K562 (cell line): Measurements from ENCODE around the gene ZSCAN22. TPM values are rescaled to one million over a fixed set of nuclear protein-coding genes. Genes with fewer than 3 reads are reported as not detected.
A peak's percentile ranks its signal among the peaks of the same experiment; 100 is the strongest.

Source experiments
- CBX5 ChIP-seq: IDR thresholded peaks from 2 replicates; pipeline ENCODE4 v1.6.1; 2014; ENCODE audit warnings: low read depth, borderline replicate concordance
- CCNT2 ChIP-seq: IDR thresholded peaks from 2 replicates; pipeline ENCODE4 v1.6.1; 2011; ENCODE audit warnings: borderline replicate concordance, low read depth, mild to moderate bottlenecking, moderate library complexity, mixed read lengths, low read length; ENCODE audit not compliant: insufficient read length; ENCODE audit errors: extremely low read depth
- KDM5B ChIP-seq: fragments of 200-600 bp; sonication (generic); IDR thresholded peaks from 2 replicates; pipeline ENCODE4 v1.6.1; 2012; ENCODE audit warnings: low read depth, mild to moderate bottlenecking, moderate library complexity, low read length, control low read depth, inconsistent platforms; ENCODE audit not compliant: insufficient replicate concordance
- MAZ ChIP-seq, 2 experiments: fragments of 450-650 bp in 1 of 2; sonication (generic) in 1 of 2; formaldehyde crosslinking; IDR thresholded peaks in 1 of 2; conservative IDR thresholded peaks in 1 of 2; 2 replicates each; pipeline versions ENCODE4 v1.4.0 to v1.5.0; 2020; ENCODE audit warnings: mild to moderate bottlenecking in 1 of 2, missing genetic modification reagents in 1 of 2
- MTA1 ChIP-seq: fragments of 450-650 bp; IDR thresholded peaks from 2 replicates; pipeline ENCODE4 v1.6.1; 2017; ENCODE audit warnings: borderline replicate concordance
- NELFE ChIP-seq: IDR thresholded peaks from 2 replicates; pipeline ENCODE4 v1.6.1; 2011; ENCODE audit warnings: mild to moderate bottlenecking; ENCODE audit not compliant: insufficient read depth, insufficient read length
- PATZ1 ChIP-seq: fragments of 250-450 bp; sonication (Bioruptor Pico); IDR thresholded peaks from 2 replicates; pipeline ENCODE4 v1.5.0; 2020; ENCODE audit warnings: mild to moderate bottlenecking, borderline replicate concordance
- RHOXF2B ChIP-seq: fragments of 250-450 bp; sonication (Bioruptor Pico); conservative IDR thresholded peaks from 2 replicates; pipeline ENCODE4 v1.5.1; 2021
- RREB1 ChIP-seq: fragments of 250-450 bp; sonication (Bioruptor Pico); IDR thresholded peaks from 2 replicates; pipeline ENCODE4 v1.4.0; 2020
- SMARCC2 ChIP-seq: fragments of 450-650 bp; IDR thresholded peaks from 2 replicates; pipeline ENCODE4 v1.6.1; 2017; ENCODE audit warnings: antibody characterized with exemption, moderate library complexity, mild to moderate bottlenecking, low read depth
- VEZF1 ChIP-seq: fragments of 200-800 bp; sonication (Bioruptor generic); IDR thresholded peaks from 2 replicates; pipeline ENCODE4 v1.6.1; 2017; ENCODE audit warnings: missing genetic modification characterization, missing compliant biosample characterization
- ZNF217 ChIP-seq: sonication (generic); formaldehyde crosslinking; IDR thresholded peaks from 2 replicates; pipeline ENCODE4 v1.8.0; 2022; ENCODE audit warnings: mild to moderate bottlenecking, missing genetic modification reagents
- ZNF311 ChIP-seq: fragments of 250-450 bp; sonication (Bioruptor Pico); IDR thresholded peaks from 2 replicates; pipeline ENCODE4 v1.4.0; 2020; ENCODE audit warnings: mild to moderate bottlenecking, moderate library complexity
- ZNF507 ChIP-seq: conservative IDR thresholded peaks from 2 replicates; pipeline ENCODE4 v1.6.1; 2017; ENCODE audit warnings: missing genetic modification characterization, missing compliant biosample characterization
- ZNF695 ChIP-seq: fragments of 450-650 bp; formaldehyde crosslinking; IDR thresholded peaks from 2 replicates; pipeline ENCODE4 v1.4.0; 2020; ENCODE audit warnings: mild to moderate bottlenecking, moderate library complexity
- polyA plus RNA-seq, 8 experiments: library from polyadenylated mRNA; depleted of rRNA in 4 of 8; stranded (reverse) in 5 of 8; unstranded in 3 of 8; fragments of >200 nt; fragmentation: Nextera tagmentation in 2 of 8; fragmentation: Illumina TruSeq in 1 of 8; extraction: Ambion mirVana in 2 of 8; extraction: Trizol in 1 of 8; gene quantifications; 2 replicates each; pipeline versions ENCODE4 v1.2.1 to v1.2.3, GENCODE V29; 2011 to 2014; ENCODE audit warnings: inconsistent platforms in 1 of 8, missing spikeins in 1 of 8
- total RNA-seq, 7 experiments: library from RNA; depleted of rRNA in 6 of 7; stranded (reverse); fragments of >200 nt in 6 of 7; fragmentation: Illumina TruSeq in 2 of 7; extraction: Trizol in 2 of 7; gene quantifications; 2 replicates each; pipeline versions ENCODE4 v1.2.1 to v1.2.3, GENCODE V29; 2011 to 2021; ENCODE audit warnings: low replicate concordance in 1 of 7
- TF ChIP-seq, protein P1 (sequence below): fragments of 250-450 bp; sonication (Bioruptor Pico); IDR thresholded peaks from 2 replicates; pipeline ENCODE4 v1.4.0; 2020; ENCODE audit warnings: mild to moderate bottlenecking

ZSCAN22 gene
- total and polyA plus RNA-seq, 9 of the 15 experiments (the other 6 are each of a cell fraction or from before 2014, with no cell fraction given), result 0.98 to 5.3 (median 3.0) TPM

DNA sequence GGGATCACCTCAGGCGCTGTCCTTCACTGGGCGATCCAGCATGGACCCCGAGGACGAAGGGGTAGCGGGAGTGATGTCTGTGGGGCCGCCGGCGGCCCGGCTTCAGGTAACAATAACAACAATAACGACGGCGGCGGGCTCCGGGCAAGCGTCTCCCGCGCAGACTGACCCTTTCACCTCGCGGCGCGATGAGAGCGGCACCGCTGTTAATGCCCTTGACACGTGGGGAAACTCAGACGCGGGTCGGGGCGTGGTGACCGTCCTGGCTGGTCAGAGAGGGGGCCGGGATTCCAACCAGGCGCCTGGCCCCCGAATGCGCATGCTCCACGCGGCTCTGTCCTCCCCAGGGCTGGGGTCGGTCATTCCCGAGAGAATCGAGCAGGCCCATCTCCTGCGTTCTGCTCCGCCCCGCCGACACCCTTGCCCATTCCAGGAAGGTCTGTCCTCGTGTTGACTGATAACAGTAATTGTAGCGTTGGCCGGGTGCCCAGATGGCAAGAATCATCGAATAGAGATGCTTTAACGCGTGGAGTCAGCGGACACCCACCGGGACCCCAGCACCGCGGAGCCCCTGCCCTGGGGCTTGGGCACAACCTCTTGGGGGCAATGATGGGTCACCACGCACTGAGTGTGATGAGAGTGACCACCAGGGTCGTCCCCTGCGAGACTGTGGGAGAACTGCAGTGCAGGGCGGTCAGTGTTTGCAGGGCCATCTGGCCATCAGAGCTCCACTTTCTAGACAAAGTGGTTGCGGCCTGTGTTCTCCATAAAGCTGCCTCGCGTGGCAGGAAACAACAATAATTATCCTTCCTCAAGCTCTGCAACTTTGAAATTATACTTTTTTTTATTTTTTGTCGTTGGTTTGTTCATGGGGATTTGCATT lies 47.5 kb upstream of the ZSCAN22 start (continued):
- TF ChIP-seq, protein P1, sequence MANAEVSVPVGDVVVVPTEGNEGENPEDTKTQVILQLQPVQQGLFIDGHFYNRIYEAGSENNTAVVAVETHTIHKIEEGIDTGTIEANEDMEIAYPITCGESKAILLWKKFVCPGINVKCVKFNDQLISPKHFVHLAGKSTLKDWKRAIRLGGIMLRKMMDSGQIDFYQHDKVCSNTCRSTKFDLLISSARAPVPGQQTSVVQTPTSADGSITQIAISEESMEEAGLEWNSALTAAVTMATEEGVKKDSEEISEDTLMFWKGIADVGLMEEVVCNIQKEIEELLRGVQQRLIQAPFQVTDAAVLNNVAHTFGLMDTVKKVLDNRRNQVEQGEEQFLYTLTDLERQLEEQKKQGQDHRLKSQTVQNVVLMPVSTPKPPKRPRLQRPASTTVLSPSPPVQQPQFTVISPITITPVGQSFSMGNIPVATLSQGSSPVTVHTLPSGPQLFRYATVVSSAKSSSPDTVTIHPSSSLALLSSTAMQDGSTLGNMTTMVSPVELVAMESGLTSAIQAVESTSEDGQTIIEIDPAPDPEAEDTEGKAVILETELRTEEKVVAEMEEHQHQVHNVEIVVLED (CRISPR knock-in tag), result no peak
- no peak for TF ChIP-seq CBX5
- no peak for TF ChIP-seq SMARCC2
- no peak for TF ChIP-seq ZNF311 (CRISPR knock-in tag)
- no peak for TF ChIP-seq MTA1
- TF ChIP-seq CCNT2, result peak; percentile 37
- TF ChIP-seq MAZ (CRISPR knock-in tag; conservative IDR thresholded peaks at IDR 0.05 in 1 of 2, IDR thresholded peaks at IDR 0.05 in 1 of 2), result no peak
- TF ChIP-seq ZNF217, result no peak
- no peak for TF ChIP-seq PATZ1 (CRISPR knock-in tag)
- no peak for TF ChIP-seq NELFE
- TF ChIP-seq VEZF1, result no peak
- no peak for TF ChIP-seq RREB1 (CRISPR knock-in tag)
- TF ChIP-seq RHOXF2B (CRISPR knock-in tag), result no peak
- TF ChIP-seq ZNF695 (CRISPR knock-in tag), result no peak
- no peak for TF ChIP-seq KDM5B
- no peak for TF ChIP-seq ZNF507 (tag)
